ENCODE results near the gene FPR2.
"Not testable (repeated sequence)": the region's sequence is repeated elsewhere in the genome, so short reads cannot be mapped to it uniquely, and the experiment has no call there.

FPR2 gene

GRCh38 chr19:51784922-51785690, 24.1 kb downstream of the FPR2 start:
- no peak for DNase-seq

DNA sequence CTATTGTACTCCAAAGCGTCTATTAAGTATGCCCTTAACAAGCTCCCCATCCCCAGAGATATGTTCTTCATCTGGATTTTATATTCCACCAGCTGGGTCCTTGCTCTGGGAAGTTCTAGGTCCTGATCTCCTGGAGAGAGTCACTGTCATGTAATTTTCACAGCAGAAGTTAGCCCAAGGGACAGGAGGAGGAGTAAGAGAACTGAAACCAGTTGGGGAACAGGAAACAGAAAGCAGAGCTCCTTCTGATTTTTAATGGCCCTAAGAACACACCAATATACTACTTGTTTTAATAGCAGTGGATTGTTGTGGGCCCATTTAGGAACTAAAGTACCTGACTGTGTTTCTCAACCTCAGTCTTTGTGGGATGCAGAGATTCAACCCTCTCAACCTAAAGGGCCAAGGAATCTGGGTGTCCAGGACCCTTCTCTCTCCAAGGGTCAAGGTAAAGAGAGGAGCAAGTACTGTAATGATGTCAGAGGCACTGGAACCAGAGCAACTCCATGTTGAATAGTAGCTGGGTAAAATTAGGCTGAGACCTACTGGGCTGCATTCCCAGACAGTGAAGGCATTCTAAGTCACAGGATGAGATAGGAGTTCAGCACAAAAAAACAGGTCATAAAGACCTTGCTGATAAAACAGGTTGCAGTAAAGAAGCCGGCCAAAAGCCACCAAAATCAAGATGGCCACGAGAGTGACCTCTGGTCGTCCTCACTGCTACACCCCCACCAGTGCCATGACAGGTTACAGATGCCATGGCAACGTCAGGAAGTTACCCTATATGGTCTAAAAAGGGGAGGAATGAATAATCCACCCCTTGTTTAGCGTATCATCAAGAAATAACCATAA, 25.9 kb downstream of the FPR2 start:
- no peak for DNase-seq

DNA sequence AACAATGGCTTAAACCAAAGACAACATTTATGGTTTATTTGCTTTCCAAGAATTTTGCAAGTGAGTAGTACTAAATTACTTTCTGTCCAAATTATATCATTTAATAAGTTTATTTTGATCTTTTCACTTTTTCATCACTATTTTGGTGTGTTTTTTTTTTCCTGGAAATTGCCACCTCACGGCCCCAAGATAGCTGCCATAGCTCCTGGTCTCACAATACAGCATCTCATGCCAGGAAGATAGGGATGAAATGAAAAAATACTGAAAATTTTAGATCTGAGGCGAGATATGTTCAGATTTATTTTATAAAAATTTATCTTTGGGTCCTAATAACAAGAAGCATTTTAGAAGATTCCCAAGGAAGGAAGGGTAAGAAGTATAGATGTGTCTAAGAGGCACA, 27.0 kb downstream of the FPR2 start:
- DNase-seq: no peak

- no peak for DNase-seq
Measured at GRCh38 chr19:51789061-51789795, 28.2 kb downstream of the FPR2 start.

DNA sequence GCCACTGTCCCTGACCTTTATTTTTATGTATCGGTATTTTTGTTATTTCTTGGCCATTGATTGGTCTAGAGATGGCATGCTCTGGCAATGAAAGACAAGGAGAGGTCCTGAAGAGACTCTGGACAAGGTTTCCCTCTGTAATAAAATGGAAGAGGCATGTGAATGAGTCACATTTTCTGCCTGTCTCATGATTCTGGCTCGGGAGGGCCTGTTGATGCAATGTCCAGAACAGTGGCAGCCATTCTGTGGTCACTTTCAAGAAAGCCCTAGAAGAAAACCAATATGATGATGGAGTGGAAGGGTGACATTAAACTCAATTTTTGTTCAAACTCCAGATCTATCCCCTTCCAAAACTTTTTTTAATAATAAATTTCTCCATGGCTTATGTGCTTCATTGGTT, 32.0 kb downstream of the FPR2 start:
- DNase-seq: no peak

- no peak for DNase-seq
Measured at GRCh38 chr19:51793994-51794393, 33.0 kb downstream of the FPR2 start.

DNA sequence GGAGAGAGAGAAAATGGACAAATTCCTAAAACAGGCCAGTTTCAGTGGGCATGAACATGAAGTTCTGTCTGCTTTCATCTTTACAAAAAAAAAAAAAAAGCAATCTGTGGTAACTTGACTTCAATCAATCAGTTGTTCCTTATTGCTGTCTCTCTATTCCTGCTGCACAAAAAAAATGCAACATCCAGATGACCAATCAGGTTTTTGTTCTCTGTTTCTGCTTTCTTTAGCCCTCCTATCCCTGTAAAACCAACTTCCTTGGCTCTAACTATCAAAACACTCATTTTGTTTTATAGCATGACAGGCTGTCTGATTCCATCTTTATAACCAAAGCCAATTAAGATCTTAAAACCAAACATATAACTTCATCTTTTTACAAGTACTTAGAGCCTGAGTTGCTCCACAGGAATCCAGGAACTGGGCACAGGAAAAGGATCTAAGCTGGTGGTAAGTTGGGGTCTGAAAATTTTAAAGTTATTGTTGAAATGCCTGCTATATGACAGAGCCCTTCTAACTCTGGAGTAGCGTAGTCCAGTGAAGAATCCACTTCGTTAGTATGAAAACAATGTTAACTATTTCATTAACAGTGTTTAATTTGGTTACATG, 34.0 kb downstream of the FPR2 start, which contains the start of gene FPR3:
Gene FPR3, plus strand, starts transcription at position 273 of the 606 bp plus-strand sequence. CDS start 28,592 bp downstream, outside the sequence.
- DNase-seq: no peak

DNA sequence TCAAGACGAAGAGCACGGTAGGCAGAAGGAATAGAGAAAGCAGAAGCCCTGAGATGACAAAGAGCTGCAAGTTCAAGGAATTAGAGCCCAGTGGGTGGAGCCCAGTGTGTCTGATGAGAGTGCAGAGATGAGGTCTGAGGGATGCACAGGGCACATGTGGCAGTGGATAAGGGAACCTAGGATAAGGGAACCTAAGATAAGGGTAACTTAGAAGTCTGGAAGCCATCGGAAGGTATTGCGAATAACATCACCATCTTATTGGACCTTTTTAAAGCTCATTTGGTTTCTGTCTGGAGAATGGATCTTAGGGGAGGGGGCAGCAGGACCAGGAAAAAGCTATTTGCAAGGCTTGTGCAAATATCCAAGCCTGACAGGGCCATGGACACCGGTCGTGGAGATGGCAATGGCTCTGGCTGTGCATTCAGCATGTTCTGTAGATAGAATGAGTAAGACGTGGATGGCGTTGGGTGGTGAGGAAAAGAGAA, 35.3 kb downstream of the FPR2 start:
- no peak for DNase-seq

DNA sequence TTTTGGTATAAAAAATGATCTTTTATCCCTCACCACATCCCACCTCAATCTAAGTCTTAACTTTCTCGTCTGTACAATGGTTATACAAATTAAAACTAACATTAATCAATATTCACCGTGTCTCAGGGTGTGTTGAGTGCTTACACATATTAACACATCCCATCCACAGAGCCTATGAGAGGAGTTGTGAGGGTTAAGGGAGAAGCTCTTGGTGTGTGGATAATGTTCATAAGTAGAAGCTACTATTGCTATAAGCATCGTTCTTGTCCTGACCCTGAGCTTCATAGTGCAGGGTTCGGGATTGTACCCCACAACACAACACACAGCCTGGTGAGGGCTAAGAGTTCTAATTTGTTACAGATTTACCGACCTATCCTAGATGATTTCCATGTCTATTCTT, 36.5 kb downstream of the FPR2 start:
- DNase-seq: no peak

- DNase-seq: no peak
Measured at GRCh38 chr19:51798062-51798461, 37.1 kb downstream of the FPR2 start.

DNA sequence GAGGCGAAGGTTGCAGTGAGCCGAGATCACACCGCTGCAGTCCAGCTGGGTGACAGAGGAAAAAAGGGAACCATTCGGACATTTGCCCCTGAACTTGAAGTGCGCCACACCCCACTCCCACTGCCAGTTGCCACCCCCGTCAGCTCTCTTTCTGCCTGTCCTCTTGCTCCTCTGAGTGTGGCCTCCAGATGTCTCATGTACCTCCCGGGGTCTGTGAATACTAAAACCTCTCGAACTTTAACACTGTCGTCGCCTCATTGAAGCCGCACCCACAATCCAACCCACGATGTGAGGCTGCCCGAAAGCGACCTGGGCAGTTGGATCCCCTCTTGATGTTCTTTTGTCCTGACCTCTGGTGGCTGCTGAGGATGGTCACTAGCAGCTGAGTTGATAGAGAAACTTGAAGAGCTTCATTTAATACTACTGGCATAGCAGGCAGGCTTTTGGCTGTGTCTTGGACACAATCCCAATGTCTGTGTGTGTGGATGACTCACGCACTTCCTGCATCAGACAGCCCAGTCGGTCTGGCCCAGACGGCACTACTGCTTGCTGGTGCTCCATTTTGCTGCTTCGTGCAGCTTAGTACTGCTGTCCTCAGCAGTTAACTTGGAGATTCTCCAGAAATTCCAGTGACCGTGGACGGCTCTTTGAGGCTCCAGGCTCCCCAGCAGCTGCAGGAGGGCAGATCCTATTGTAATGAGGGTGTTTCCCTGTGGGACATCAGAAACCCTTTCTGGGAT, 38.2 kb downstream of the FPR2 start:
- DNase-seq: no peak

- DNase-seq: no peak
Measured at GRCh38 chr19:51799774-51800472, 38.9 kb downstream of the FPR2 start.

DNA sequence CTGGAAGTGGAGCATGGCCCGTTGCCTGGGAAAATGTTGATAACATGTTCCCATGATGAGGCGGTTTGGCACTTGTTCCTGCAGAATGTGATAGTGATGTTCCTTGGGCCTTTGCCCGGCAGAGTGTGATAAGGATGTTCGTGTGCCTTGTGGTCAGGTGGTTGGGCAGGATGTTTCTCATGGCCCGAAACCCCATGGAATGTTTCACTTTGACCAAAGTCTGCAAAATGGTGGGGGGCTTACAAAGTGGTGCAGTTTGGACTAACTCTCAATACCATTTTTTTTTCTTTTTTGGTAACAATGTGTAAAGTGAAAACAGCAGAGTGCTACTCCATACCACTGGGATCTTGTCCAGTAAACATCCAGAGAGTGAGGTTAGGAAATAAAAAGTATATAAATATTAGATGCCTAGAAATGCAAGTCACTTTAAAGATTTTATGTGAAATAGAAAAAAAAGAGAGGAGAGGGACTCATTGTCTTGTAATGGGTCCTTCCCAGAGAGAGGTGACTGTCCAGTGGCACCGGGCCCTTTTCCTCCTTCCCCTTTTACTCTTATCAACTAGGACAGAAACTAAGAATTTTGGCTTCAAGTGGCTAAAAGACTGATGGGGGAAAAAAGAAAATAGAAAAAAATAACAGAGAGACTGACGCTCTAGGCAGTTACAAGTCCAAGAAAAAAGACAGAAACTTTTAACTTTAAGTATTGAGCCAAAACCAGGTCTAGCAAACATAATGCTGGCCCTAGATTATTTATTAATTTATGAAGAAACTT, 39.7 kb downstream of the FPR2 start:
- DNase-seq: no peak

DNA sequence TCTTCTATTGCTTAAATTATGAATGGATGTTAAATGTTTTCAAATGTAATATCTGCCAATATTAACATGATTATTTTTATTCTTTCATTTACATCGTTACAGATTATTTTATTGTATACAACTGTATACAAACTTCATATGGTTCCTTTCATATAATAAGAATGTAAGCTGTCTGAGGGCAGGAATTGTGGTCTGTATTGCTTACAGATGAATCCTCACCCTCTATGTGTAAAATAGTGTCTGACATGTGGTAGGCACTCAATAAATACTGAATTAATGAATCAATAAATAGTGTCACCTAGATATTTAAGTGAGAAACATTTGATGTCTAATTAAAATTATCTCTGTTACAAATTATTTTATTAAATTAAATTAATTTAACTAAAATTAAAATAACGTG, 41.8 kb downstream of the FPR2 start:
- no peak for DNase-seq

DNA sequence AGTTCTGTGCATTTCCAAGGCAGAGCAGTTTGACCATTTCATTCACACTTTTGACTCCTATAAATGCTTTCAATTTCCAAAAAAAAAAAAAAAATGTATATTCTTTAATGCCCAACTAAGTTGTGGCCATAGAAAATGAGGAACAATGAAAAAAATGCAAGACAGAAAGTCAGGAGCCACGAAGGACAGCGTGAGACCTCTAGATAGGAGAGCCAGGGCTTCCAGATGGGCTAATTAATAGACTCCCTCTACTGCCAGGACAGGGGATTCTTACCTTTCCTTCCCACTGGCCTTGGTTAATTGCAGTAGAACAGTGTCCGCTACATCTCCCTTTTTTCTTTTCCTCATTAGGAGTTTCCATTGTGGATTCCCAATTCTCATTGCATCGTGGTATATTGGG, 42.5 kb downstream of the FPR2 start:
- no peak for DNase-seq

- no peak for DNase-seq
Measured at GRCh38 chr19:51803967-51804366, 43.0 kb downstream of the FPR2 start.

DNA sequence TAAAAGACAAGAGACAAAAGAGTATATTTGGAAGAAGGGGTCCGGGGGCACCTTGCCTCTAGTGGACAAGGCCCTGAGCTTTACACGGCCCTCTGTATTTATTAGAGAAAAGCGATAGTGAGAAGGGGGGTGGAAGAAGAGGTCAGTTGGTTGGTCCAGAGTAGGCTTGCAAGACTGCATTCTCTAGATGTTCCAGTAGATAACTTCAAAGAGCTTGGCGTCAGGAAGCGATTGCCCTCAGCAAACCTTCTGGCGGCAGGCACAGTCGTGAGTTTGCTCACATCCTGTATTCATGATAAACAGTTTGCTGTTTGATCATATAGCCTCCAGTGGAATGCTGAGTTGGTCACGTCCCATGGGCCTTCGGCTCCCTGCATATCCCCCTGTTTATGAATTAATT, 43.8 kb downstream of the FPR2 start:
- DNase-seq: not testable (repeated sequence)

DNA sequence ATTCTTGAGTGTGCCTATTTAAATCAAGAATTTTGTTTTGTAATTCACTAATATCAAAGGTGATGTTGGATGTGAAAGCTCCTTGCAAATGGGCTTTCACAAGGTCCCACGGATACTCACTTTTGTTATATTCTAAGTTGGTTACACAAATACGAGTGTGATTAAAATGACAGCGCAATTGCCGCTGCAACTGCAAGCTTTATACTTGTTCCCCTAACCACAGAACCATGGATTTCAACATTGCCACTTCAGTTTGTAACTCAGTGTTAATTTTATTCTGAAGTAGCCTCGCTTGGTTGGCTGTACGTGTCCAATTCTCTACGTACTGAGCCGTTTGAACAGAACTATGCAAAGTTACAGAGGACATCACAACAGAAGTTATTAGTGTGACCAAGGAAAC, 44.4 kb downstream of the FPR2 start:
- not testable (repeated sequence) for DNase-seq

GRCh38 chr19:51806571-51806970, 45.6 kb downstream of the FPR2 start:
- DNase-seq: not testable (repeated sequence)

GRCh38 chr19:51807111-51807701, 46.2 kb downstream of the FPR2 start:
- DNase-seq: no peak
